GM12878 (cell line): Measurements from ENCODE around the gene CDC14A. TPM values are rescaled to one million over a fixed set of nuclear protein-coding genes. Genes with fewer than 3 reads are reported as not detected.

Experiments used
- BACH1 ChIP-seq: fragments of 450-650 bp; IDR thresholded peaks from 2 replicates; pipeline ENCODE4 v1.6.1; 2017; ENCODE audit warnings: mild to moderate bottlenecking, borderline replicate concordance
- BHLHE40 ChIP-seq, 2 experiments: fragments of 450-650 bp in 1 of 2; IDR thresholded peaks; 2 replicates each; pipeline ENCODE4 v1.6.1; 2011 to 2017; ENCODE audit warnings: low read depth in 2 of 2, borderline replicate concordance in 1 of 2, improper control_type of control experiment in 1 of 2, low read length in 1 of 2, mild to moderate bottlenecking in 1 of 2
- CBFB ChIP-seq: IDR thresholded peaks from 2 replicates; pipeline ENCODE4 v1.6.1; 2016; ENCODE audit warnings: antibody characterized with exemption, low read depth
- CBX5 ChIP-seq: sonication (generic); IDR thresholded peaks from 2 replicates; pipeline ENCODE4 v1.6.1; 2016; ENCODE audit warnings: low read depth, moderate library complexity, mild to moderate bottlenecking, inconsistent platforms
- CREB1 ChIP-seq: IDR thresholded peaks from 2 replicates; pipeline ENCODE4 v1.6.1; 2012; ENCODE audit warnings: low read depth, mild to moderate bottlenecking, inconsistent platforms
- EGR1 ChIP-seq, 2 experiments: IDR thresholded peaks; 1 replicate in 1 of 2; 2 replicates in 1 of 2; pipeline ENCODE4 v1.6.1; 2011 to 2012; ENCODE audit warnings: low read depth in 2 of 2, low read length in 2 of 2, borderline replicate concordance in 1 of 2, mild to moderate bottlenecking in 1 of 2, moderate library complexity in 1 of 2
- FOXM1 ChIP-seq: IDR thresholded peaks from 2 replicates; pipeline ENCODE4 v1.6.1; 2012; ENCODE audit warnings: low read depth, mild to moderate bottlenecking, inconsistent platforms, low read length, moderate library complexity
- IKZF1 ChIP-seq: fragments of 450-650 bp; conservative IDR thresholded peaks from 2 replicates; pipeline ENCODE4 v1.6.1; 2017; ENCODE audit warnings: antibody characterized with exemption, mild to moderate bottlenecking
- MEF2A ChIP-seq: IDR thresholded peaks from 2 replicates; pipeline ENCODE4 v1.6.1; 2011; ENCODE audit warnings: low read depth, mild to moderate bottlenecking, low read length, moderate library complexity; ENCODE audit not compliant: insufficient read depth
- MTA2 ChIP-seq: fragments of 450-650 bp; IDR thresholded peaks from 2 replicates; pipeline ENCODE4 v1.6.1; 2016; ENCODE audit warnings: low read depth, mild to moderate bottlenecking, moderate library complexity
- MXI1 ChIP-seq: fragments of 150-350 bp; IDR thresholded peaks from 2 replicates; pipeline ENCODE4 v1.6.1; 2011; ENCODE audit warnings: low read depth, mild to moderate bottlenecking, inconsistent platforms, low read length, improper control_type of control experiment
- NBN ChIP-seq: fragments of 450-650 bp; IDR thresholded peaks from 2 replicates; pipeline ENCODE4 v1.6.1; 2016
- NR2C2 ChIP-seq: IDR thresholded peaks from 2 replicates; pipeline ENCODE4 v1.6.1; 2011; ENCODE audit warnings: borderline replicate concordance, low read depth; ENCODE audit not compliant: control insufficient read depth, insufficient read length
- PKNOX1 ChIP-seq: fragments of 450-650 bp; IDR thresholded peaks from 2 replicates; pipeline ENCODE4 v1.6.1; 2016; ENCODE audit warnings: mild to moderate bottlenecking
- POLR2AphosphoS5 ChIP-seq: IDR thresholded peaks from 2 replicates; pipeline ENCODE4 v1.6.1; 2011; ENCODE audit warnings: mild to moderate bottlenecking, low read length, inconsistent platforms
- SMAD1 ChIP-seq: fragments of 450-650 bp; IDR thresholded peaks from 2 replicates; pipeline ENCODE4 v1.6.1; 2018; ENCODE audit warnings: mild to moderate bottlenecking, low read depth; ENCODE audit not compliant: partially characterized antibody
- STAT3 ChIP-seq: IDR thresholded peaks from 2 replicates; pipeline ENCODE4 v1.6.1; 2011; ENCODE audit warnings: low read depth, low read length, improper control_type of control experiment
- TCF7 ChIP-seq: IDR thresholded peaks from 2 replicates; pipeline ENCODE4 v1.6.1; 2014; ENCODE audit warnings: antibody characterized with exemption, borderline replicate concordance
- WRNIP1 ChIP-seq: IDR thresholded peaks from 2 replicates; pipeline ENCODE4 v1.6.1; 2011; ENCODE audit warnings: low read depth, low read length, improper control_type of control experiment, borderline replicate concordance
- ZBTB4 ChIP-seq: fragments of 450-650 bp; formaldehyde crosslinking; IDR thresholded peaks from 2 replicates; pipeline ENCODE4 v1.4.0; 2022; ENCODE audit warnings: mild to moderate bottlenecking, moderate library complexity
- ZNF217 ChIP-seq: fragments of 450-650 bp; IDR thresholded peaks from 2 replicates; pipeline ENCODE4 v1.6.1; 2017; ENCODE audit warnings: antibody characterized with exemption, mild to moderate bottlenecking
- ZNF592 ChIP-seq: fragments of 450-650 bp; IDR thresholded peaks from 2 replicates; pipeline ENCODE4 v1.6.1; 2017; ENCODE audit warnings: mild to moderate bottlenecking, moderate library complexity
- polyA plus RNA-seq, 11 experiments: library from polyadenylated mRNA; depleted of rRNA in 4 of 11; unstranded in 6 of 11; stranded (reverse) in 5 of 11; fragments of >200 nt; fragmentation: Nextera tagmentation in 4 of 11; fragmentation: Illumina TruSeq in 1 of 11; extraction: Ambion mirVana in 4 of 11; extraction: Trizol in 1 of 11; gene quantifications; 1 replicate in 1 of 11; 2 replicates in 10 of 11; pipeline versions ENCODE4 v1.2.1 to v1.2.3, GENCODE V29; 2011 to 2016; ENCODE audit warnings: inconsistent platforms in 2 of 11, missing spikeins in 2 of 11, low read depth in 1 of 11
- total RNA-seq, 4 experiments: library from RNA; depleted of rRNA in 3 of 4; stranded (reverse); fragments of >200 nt in 3 of 4; fragmentation: Illumina TruSeq in 1 of 4; extraction: Trizol in 1 of 4; gene quantifications; 2 replicates each; pipeline versions ENCODE4 v1.2.1 to v1.2.3, GENCODE V29; 2013 to 2021

CDC14A gene
- total and polyA plus RNA-seq, 10 of the 15 experiments (the other 5 are each of a cell fraction or from before 2014, with no cell fraction given) = 1.5 to 7.1 (median 5.5) TPM

- TF ChIP-seq ZNF592 (no peak), CBX5 (no peak), MEF2A (0 out of 2 replicates have a peak, but pooled peaks have one; percentile 14), BACH1 (peak; percentile 54; the same call in 1 of the 2 replicates), CREB1 (peak; percentile 20; the same call in 1 of the 2 replicates), EGR1 (IDR thresholded peaks at IDR 0.05; ENCODE audit: borderline replicate concordance in 1 of 2, low read depth in 2 of 2, low read length in 2 of 2) (no peak), ZBTB4 (CRISPR knock-in tag) (no peak), WRNIP1 (no peak), STAT3 (no peak), NR2C2 (no peak), FOXM1 (peak; percentile 72; the same call in 1 of the 2 replicates), TCF7 (no peak), BHLHE40 (IDR thresholded peaks at IDR 0.05; ENCODE audit: borderline replicate concordance in 1 of 2, low read depth in 2 of 2, low read length in 1 of 2) (peak; percentile 55 to 66; a peak in 1 of 4 replicates), NBN (no peak), MTA2 (peak; percentile 85), SMAD1 (no peak), IKZF1 (peak; percentile 73), ZNF217 (no peak; the same call in 1 of the 2 replicates), POLR2AphosphoS5 (no peak), CBFB (peak; percentile 64; the same call in 1 of the 2 replicates), MXI1 (no peak), PKNOX1 (no peak)
These were observed 25.5 kb downstream of the CDC14A start (continued) for GRCh38 chr1:100377590-100378361.
